OCI-LY1 (cell line): ENCODE measurements around the gene RPH3AL.

Source experiments
- H2AFZ ChIP-seq: fragments of 200-600 bp; sonication (generic), shearing (Covaris generic); 2 replicates; pipeline ENCODE4 v1.6.0; 2014; ENCODE audit warnings: antibody characterized with exemption, mild to moderate bottlenecking, low read length
- H3F3A ChIP-seq: fragments of 200-600 bp; sonication (generic), shearing (Covaris generic); 2 replicates; pipeline ENCODE4 v1.6.0; 2014; ENCODE audit warnings: mild to moderate bottlenecking, antibody characterized with exemption, low read length, moderate library complexity; ENCODE audit not compliant: insufficient read depth
- H3K27ac ChIP-seq: fragments of 200-600 bp; sonication (generic); 2 replicates; pipeline ENCODE4 v1.5.1; 2014; ENCODE audit warnings: low read length, mixed run types, mild to moderate bottlenecking, low read depth; ENCODE audit not compliant: poor library complexity, severe bottlenecking
- H3K27me3 ChIP-seq: fragments of 200-600 bp; sonication (generic); 2 replicates; pipeline ENCODE4 v1.6.0; 2014; ENCODE audit warnings: antibody characterized with exemption, mild to moderate bottlenecking, low read length, moderate library complexity; ENCODE audit not compliant: insufficient read depth
- H3K36me3 ChIP-seq: fragments of 200-600 bp; sonication (generic); 2 replicates; pipeline ENCODE4 v1.6.1; 2014; ENCODE audit warnings: mild to moderate bottlenecking, antibody characterized with exemption, low read length, moderate library complexity, mixed read lengths; ENCODE audit not compliant: insufficient read depth
- H3K4me1 ChIP-seq: fragments of 200-600 bp; sonication (generic); 2 replicates; pipeline ENCODE4 v1.5.1; 2014; ENCODE audit warnings: mild to moderate bottlenecking, low read length, moderate library complexity; ENCODE audit not compliant: insufficient read depth, severe bottlenecking
- H3K4me2 ChIP-seq: fragments of 200-600 bp; sonication (generic), shearing (Covaris generic); 2 replicates; pipeline ENCODE4 v1.6.1; 2014; ENCODE audit warnings: low read length
- H3K4me3 ChIP-seq: fragments of 200-600 bp; sonication (generic); 2 replicates; pipeline ENCODE4 v1.5.1; 2014; ENCODE audit warnings: low read length, low read depth, mild to moderate bottlenecking, mixed read lengths; ENCODE audit not compliant: poor library complexity, severe bottlenecking
- H3K79me2 ChIP-seq: fragments of 200-600 bp; shearing (Covaris generic); 2 replicates; pipeline ENCODE4 v1.6.1; 2016; ENCODE audit warnings: mixed run types, low read length, mixed read lengths; ENCODE audit not compliant: insufficient read depth
- H3K9ac ChIP-seq: fragments of 200-600 bp; sonication (generic), shearing (Covaris generic); 2 replicates; pipeline ENCODE4 v1.6.1; 2014; ENCODE audit warnings: mild to moderate bottlenecking, low read length, mixed read lengths
- H3K9me2 ChIP-seq: fragments of 200-600 bp; sonication (generic), shearing (Covaris generic); 2 replicates; pipeline ENCODE4 v1.6.1; 2014; ENCODE audit warnings: low read depth, mild to moderate bottlenecking, low read length, mixed read lengths
- H3K9me3 ChIP-seq: fragments of 200-600 bp; shearing (Covaris generic); 2 replicates; pipeline ENCODE4 v1.6.1; 2014; ENCODE audit warnings: low read length, mixed read lengths
- H4K20me1 ChIP-seq: fragments of 200-600 bp; sonication (generic), shearing (Covaris generic); 2 replicates; pipeline ENCODE4 v1.6.0; 2016; ENCODE audit warnings: mild to moderate bottlenecking, low read length; ENCODE audit not compliant: insufficient read depth
- EZH2 ChIP-seq: fragments of 200-600 bp; sonication (generic), shearing (Covaris generic); IDR thresholded peaks from 2 replicates; pipeline ENCODE4 v1.8.0; 2017; ENCODE audit warnings: borderline replicate concordance, mixed run types, mild to moderate bottlenecking, antibody characterized with exemption, low read length, moderate library complexity, mixed read lengths
- TF ChIP-seq, protein P1 (sequence below): fragments of 200-600 bp; sonication (generic), shearing (Covaris generic); IDR thresholded peaks from 2 replicates; pipeline ENCODE4 v1.5.1; 2017; ENCODE audit warnings: mild to moderate bottlenecking, antibody characterized with exemption, low read length, moderate library complexity, mixed read lengths

Gene RPH3AL

DNA sequence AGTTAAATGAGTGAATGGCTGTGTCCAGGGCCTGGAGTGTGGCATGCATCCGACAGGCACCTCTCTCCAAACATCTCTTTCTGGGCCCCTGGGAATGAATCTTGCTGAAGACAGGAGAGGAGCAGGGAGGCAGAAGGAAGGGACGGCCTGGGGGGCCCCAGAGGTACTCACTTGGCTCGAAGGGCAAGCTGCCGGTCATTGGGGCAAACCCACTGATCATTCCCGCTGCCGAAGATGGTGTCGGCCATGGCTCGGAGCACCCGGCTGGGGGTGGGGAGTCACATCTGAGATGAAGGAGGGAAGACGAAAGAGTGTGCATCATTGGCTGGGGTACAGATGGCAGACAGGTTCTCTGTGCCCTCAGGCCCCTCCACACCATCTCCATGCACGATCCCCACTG lies 25.3 kb downstream of the RPH3AL start:
- Histone ChIP-seq H3K27me3 (0 out of 2 replicates have a peak, but pooled peaks cover 4% of the 10 kb centered on the region), H2AFZ (no peak overlapping the region), H3F3A (no peaks in the 10 kb centered on the region), H3K36me3 (no peaks in the 10 kb centered on the region), H3K4me3 (no peak overlapping the region), H4K20me1 (no peaks in the 10 kb centered on the region), H3K4me2 (no peak overlapping the region), H3K79me2 (no peaks in the 10 kb centered on the region), H3K9me3 (no peaks in the 10 kb centered on the region), H3K9ac (no peak overlapping the region), H3K27ac (no peak overlapping the region), H3K9me2 (no peaks in the 10 kb centered on the region), H3K4me1 (no peaks in the 10 kb centered on the region)
- no peak for TF ChIP-seq EZH2
- TF ChIP-seq, protein P1, sequence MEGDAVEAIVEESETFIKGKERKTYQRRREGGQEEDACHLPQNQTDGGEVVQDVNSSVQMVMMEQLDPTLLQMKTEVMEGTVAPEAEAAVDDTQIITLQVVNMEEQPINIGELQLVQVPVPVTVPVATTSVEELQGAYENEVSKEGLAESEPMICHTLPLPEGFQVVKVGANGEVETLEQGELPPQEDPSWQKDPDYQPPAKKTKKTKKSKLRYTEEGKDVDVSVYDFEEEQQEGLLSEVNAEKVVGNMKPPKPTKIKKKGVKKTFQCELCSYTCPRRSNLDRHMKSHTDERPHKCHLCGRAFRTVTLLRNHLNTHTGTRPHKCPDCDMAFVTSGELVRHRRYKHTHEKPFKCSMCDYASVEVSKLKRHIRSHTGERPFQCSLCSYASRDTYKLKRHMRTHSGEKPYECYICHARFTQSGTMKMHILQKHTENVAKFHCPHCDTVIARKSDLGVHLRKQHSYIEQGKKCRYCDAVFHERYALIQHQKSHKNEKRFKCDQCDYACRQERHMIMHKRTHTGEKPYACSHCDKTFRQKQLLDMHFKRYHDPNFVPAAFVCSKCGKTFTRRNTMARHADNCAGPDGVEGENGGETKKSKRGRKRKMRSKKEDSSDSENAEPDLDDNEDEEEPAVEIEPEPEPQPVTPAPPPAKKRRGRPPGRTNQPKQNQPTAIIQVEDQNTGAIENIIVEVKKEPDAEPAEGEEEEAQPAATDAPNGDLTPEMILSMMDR = no peak

DNA sequence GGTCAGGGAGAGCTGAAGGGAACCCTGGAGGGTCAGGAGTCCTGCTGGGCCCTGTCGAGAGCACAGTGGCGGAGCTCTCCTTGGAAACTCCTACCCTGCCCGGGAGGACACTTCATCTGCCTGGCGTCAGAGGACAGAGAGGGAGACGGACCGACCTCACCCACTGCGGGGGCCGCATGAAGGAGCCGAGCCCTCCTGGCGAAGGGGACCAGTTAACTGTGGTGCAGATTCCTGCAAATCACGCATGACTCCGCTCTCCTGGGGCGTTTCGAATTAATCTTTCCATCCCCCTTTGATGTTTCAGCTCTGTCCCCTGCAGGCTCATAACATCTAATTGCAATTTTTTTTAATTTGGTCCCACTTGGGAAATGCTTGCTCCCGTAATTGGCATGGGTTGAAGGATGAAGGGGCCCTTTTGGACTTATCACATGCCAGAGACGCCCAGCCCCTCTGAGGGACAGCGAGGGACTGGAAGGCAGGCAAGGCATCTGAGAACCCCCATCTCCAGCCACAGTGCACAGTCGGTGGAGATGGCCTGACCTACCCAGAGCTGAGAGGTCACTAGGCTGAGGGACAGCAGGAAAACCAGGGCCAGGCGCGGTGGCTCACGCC lies 26.5 kb downstream of the RPH3AL start:
- Histone ChIP-seq H3K27me3 (0 out of 2 replicates have a peak, but pooled peaks cover 3% of the 10 kb centered on the region), H3K9ac (no peak overlapping the region), H3K9me2 (no peaks in the 10 kb centered on the region), H3K4me2 (no peak overlapping the region), H2AFZ (no peak overlapping the region), H3F3A (no peaks in the 10 kb centered on the region), H3K79me2 (no peaks in the 10 kb centered on the region), H3K9me3 (no peaks in the 10 kb centered on the region), H4K20me1 (no peaks in the 10 kb centered on the region), H3K27ac (no peak overlapping the region), H3K4me3 (no peak overlapping the region), H3K4me1 (no peaks in the 10 kb centered on the region), H3K36me3 (no peaks in the 10 kb centered on the region)
- no peak for TF ChIP-seq EZH2
- TF ChIP-seq, protein P1 = no peak

DNA sequence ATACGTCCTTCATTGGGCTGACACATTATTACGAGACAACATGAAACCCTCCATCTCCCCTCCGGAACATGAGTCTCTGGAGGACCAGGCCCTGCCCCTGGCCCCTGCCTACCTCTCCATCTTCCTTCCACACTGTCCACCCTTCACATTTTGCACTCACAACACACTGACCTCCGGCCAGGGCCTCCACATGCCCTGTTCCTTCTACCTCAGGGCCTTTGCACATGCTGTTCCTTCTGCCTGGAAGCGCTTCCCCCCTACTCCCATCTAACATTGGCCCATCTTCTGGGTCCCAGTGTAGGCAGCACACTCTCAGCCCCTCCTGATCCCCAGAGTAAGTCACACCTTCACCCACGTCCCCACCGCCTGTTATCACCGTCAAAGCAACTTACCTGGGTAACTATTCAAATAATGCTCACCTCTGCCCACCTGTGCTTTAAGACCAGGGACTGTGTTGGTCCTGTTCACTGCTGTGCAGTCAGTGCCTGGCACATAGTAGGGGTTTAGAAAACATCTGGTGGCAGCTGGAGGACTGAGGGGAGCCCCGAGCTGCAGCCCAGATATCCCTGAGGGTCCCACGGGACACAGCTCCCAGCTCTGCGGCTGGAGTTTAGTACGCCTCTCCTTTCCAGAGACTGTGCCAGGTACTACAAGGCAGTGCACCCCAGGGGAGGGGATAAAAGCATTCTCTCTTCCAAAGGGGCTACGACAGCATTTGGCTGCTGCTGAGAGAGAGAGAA lies 27.2 kb downstream of the RPH3AL start:
- Histone ChIP-seq H3K9me2 (no peaks in the 10 kb centered on the region), H3K36me3 (no peaks in the 10 kb centered on the region), H3K9ac (no peak overlapping the region), H3K79me2 (no peaks in the 10 kb centered on the region), H3K9me3 (no peaks in the 10 kb centered on the region), H3K27me3 (0 out of 2 replicates have a peak, but pooled peaks cover 3% of the 10 kb centered on the region), H2AFZ (no peak overlapping the region), H4K20me1 (no peaks in the 10 kb centered on the region), H3K4me3 (no peak overlapping the region), H3K4me2 (no peak overlapping the region), H3K4me1 (no peaks in the 10 kb centered on the region), H3K27ac (no peak overlapping the region), H3F3A (no peaks in the 10 kb centered on the region)
- TF ChIP-seq, protein P1 = no peak
- no peak for TF ChIP-seq EZH2
